GM12874 (cell line): ENCODE measurements around the gene CDH23.

Experiments used
- CTCF ChIP-seq: IDR thresholded peaks from 2 replicates; pipeline ENCODE4 v1.5.1; 2011; ENCODE audit warnings: low read depth, mild to moderate bottlenecking, control low read depth, low read length, moderate library complexity; ENCODE audit not compliant: insufficient read depth

The CDH23 gene

GRCh38 chr10:71701496-71702132 is 304.9 kb downstream of the CDH23 start:
- TF ChIP-seq CTCF, result no peak

GRCh38 chr10:71703577-71703976 is 306.9 kb downstream of the CDH23 start:
- no peak for TF ChIP-seq CTCF

- TF ChIP-seq CTCF, result no peak
These were observed 308.1 kb downstream of the CDH23 start for GRCh38 chr10:71704816-71705215.

GRCh38 chr10:71705582-71705981 is 308.9 kb downstream of the CDH23 start:
- no peak for TF ChIP-seq CTCF

GRCh38 chr10:71706216-71707121 is 309.7 kb downstream of the CDH23 start:
- no peak for TF ChIP-seq CTCF

GRCh38 chr10:71707240-71707789 is 310.6 kb downstream of the CDH23 start:
- TF ChIP-seq CTCF, result no peak

- TF ChIP-seq CTCF, result peak; percentile 98
These were observed 311.6 kb downstream of the CDH23 start for GRCh38 chr10:71708301-71708703.
